Activated CD8-positive, alpha-beta memory T cell treated with anti-CD3 and anti-CD28 coated beads for 1 hour (primary cell): ENCODE data around the gene KLRC4.
"Not testable (repeated sequence)": the region's sequence is repeated elsewhere in the genome, so short reads cannot be mapped to it uniquely, and the experiment has no call there.

ENCODE experiments used
- DNase-seq, 2 donors: peaks; one replicate each; pipeline ENCODE4 v3.0.0-alpha.2; 2020; ENCODE audit warnings: low read depth in 1 of 2; ENCODE audit errors: extremely low read depth in 1 of 2

KLRC4 gene, protein sequence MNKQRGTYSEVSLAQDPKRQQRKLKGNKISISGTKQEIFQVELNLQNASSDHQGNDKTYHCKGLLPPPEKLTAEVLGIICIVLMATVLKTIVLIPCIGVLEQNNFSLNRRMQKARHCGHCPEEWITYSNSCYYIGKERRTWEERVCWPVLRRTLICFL

DNA sequence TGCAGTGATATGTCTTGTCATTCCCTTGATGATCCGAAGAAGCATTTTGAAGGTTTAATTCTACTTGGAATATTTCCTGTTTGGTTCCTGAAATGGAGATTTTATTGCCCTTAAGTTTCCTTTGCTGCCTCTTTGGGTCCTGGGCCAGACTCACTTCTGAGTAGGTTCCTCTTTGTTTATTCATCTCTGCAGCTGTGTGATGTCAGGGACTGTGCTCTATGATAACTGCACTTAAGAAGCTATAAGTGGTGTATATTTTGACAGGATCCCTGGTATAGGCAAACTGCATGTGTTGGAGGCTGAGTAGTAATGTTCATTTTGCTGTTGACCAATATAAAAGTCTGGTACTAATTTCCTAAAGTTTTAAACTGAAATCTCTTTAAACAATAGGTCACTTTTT lies at the start of gene KLRC4:
KLRC4 (minus strand) TSS at position 366 of the 400 bp plus-strand sequence; CDS start at position 184, 182 bp downstream.
- DNase-seq = no peak

DNA sequence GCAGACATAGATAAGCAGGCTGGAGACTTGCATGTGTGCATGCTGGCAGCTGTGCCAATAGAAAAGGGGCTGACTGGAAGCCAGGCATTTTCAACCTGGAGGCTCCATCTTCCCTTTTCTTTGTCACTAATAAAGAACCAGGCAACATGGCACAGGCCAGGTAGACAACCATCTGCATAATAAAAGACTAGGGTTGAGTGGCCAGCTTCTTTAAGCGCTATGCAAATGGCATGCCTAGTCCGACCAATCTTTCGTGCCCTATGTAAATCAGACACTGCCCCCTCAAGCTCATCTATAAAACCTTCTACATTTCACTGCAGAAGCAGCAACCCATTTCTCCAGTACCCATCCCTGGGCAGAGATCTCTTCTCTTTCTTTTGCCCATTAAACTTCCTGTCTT lies 48.2 kb upstream of the KLRC4 start:
- no peak for DNase-seq

DNA sequence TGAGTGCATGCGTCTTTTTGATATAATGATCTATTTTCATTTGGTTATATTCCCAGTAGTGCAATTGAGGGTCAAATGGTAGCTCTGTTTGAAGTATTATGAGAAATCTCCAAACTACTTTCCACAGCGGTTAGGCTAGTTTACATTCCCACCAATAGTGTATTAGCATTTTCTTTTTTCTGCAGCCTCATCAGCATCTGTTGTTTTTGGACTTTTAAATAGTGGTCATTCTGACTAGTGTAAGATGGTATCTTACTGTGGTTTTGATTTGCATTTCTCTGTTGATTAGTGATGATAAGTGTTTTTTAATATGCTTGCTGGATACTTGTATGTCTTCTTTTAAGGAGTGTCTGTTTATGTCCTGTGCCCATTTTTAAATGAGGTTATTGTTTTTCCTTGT lies 47.3 kb upstream of the KLRC4 start:
- DNase-seq = no peak

DNA sequence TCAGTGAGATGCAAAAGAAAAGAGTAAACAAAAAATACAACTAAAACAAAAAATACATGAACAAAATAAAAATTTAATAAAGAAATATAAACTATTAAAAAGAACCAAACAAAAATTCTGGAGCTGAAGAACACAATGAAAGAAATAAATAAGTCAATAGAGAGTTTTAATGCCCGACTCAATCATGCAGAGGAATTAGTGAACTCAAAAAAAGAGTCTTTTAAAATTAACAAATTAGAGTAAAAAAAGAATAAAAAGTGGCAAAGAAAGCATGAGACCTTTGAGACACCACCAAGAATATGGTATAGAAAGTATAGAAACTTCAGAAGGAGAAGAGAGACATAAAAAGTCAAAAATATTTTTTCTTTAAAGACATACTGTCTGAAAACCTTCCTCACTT lies 46.2 kb upstream of the KLRC4 start:
- no peak for DNase-seq

DNA sequence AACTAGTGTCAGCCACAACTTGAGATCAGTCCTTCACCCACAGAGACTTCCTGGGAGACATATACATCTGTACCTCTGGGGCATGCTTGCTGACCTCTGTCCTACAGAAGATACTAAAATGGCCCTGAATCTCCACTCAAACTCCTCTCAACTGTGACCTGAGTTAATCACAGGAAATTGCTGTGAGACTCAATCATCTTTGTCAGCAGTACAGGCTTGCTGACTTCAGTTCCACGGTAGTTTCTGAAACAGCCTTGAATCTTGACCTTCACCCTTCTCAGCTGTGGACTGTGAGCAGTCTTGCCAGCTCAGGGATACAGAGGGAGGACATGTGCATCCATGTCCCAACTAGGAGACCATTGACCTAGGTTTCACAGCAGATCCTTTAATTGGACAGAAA lies 45.0 kb upstream of the KLRC4 start:
- no peak for DNase-seq

DNA sequence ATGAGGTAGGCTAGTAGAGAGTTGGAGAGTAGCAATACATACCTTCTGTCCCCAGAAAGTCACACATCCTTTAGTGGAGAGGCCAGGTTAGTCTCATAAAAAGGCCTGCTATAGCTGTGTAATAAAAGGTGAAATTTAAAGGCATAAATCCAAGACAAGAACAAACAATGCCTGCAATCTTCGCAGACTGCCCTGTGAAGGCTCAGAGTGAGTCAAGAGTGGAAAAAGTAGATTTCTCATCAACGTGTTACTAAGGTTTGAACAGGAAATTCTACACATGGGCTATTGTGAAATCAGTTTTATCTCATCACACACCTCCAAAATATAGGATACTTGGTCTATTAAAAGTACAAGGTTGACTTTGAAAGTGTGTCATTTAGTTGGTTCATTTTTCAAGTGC lies 43.6 kb upstream of the KLRC4 start, which contains the start of gene KLRC1:
KLRC1 (minus strand) TSS at position 222 of the 400 bp plus-strand sequence. CDS start 2,221 bp downstream, outside the sequence.
- DNase-seq = no peak

DNA sequence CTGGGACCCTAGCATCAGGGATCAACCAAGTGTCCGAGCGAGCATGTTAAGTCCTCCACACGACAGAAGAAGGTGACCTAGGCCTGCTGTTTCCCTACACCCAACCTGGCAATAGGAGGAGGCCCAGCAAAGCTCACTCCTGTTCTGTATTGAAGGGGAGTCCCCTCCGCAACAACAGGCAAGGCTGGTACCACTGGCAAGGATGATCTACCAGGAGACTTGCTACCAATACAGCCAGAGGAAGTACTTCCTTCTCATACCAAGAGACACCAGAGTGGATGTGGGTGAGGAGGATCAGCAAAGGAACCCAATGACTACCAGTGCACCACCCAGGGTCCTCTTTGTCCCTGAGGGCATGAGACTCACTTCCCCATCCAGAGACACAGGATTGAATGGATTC lies 38.7 kb upstream of the KLRC4 start:
- no peak for DNase-seq

DNA sequence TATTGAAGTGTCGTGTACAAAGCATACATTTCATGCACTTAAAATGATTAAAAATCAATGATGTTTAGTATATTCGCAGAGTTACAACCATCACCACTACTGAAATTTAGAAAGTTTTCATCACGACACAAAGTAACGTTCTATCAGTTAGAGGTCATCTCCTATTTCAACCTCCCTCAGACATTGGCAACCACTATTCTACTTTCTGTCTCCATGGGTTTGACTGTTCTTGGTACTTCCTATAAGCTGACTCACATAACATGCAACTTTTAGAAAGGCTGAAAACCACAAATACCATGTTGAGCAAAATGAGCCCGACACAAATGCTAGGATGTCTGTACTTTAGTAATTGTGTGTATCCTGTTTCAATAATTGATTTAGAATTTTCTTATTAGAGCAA lies 36.5 kb upstream of the KLRC4 start:
- DNase-seq = not testable (repeated sequence)

DNA sequence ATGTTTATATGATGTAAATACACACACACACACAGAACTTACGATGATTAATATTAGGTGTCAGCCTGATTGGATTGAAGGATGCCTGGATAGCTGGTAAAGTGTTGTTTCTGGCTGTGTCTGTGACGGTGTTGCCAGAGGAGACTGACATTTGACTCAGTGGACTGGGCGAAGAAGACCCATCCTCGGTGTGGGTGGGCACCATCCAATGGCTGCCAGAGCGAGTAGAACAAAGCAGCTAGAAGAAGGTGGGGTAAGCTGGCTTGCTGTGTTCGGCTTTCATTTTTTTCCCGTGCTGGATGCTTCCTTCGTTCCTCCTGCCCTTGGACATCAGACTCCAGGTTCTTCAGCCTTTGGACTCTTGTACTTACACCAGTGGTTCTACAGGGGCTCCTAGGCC lies 31.6 kb upstream of the KLRC4 start:
- not testable (repeated sequence) for DNase-seq

DNA sequence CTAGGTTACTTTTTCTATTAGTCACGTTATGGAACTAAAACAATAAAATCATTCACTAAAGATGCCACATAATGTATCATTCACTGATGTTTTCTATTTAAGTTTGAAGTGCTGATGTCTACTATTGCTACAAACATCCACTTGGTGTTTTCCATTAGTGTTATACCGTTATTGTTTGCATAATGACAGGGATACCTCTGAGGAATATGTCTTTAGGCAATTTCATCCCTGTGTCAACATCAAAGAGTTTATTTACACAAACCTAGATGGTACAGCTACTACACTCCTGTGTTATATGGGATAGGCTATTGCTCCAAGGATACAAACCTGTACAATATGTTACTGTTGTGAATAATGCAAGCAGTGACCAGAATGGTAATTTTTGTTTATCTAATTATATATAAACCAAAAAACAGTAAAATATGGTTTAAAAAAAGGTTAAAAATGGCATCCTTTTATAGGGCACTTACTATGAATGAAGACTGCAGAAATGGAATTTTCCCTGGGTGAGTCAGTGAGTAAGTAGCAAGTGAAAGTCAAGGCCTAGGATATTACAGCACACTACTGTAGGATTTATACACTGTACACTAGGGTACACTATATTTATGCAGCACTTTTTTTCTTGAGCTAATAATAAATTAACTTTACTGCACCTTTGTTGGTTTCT lies 30.2 kb upstream of the KLRC4 start:
- DNase-seq = not testable (repeated sequence)

DNA sequence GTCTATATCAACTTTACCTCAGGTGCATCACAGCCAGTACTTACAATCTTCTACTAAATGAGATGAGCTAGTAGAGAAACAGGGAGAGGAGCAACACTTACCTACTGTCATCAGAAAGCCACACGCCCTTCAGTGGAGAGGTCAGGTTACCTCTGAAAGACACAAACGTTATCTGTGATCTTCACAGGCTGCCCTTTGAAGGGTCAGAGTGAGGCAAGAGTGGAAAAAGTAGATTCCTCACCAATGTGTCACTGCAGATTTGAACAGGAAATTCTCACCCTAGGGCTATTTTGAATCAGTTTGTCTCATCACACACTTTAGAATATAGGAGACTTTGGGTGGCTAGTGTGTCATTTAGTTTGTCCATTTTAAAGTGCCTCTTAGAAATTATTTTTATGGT lies 28.0 kb upstream of the KLRC4 start:
- not testable (repeated sequence) for DNase-seq

DNA sequence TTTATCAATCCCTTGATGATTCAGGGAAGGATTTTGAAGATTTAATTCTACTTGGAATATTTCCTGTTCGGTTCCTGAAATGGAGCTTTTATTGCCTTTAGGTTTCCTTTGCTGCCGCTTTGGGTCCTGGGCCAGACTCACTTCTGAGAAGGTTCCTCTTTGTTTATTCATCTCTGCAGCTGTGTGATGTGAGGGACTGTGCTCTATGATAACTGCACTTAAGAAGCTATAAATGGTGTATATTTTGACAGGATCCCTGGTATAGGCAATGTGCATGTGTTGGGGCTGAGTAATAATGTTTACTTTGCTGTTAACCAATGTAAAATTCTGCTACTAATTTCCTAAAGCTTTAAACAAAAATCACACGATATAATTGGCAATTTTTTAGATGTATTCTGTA lies 26.3 kb upstream of the KLRC4 start, which contains the start of gene KLRC2:
KLRC2 (minus strand) TSS at position 195 of the 400 bp plus-strand sequence; CDS start at position 171, 24 bp downstream.
- not testable (repeated sequence) for DNase-seq

DNA sequence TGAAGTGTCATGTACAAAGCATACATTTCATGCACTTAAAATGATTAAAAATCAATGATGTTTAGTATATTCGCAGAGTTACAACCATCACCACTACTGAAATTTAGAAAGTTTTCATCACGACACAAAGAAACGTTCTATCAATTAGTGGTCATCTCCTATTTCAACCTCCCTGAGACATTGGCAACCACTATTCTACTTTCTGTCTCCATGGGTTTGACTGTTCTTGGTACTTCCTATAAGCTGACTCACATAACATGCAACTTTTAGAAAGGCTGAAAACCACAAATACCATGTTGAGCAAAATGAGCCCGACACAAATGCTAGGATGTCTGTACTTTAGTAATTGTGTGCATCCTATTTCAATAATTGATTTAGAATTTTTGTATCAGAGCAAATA lies 21.1 kb upstream of the KLRC4 start:
- DNase-seq = not testable (repeated sequence)

DNA sequence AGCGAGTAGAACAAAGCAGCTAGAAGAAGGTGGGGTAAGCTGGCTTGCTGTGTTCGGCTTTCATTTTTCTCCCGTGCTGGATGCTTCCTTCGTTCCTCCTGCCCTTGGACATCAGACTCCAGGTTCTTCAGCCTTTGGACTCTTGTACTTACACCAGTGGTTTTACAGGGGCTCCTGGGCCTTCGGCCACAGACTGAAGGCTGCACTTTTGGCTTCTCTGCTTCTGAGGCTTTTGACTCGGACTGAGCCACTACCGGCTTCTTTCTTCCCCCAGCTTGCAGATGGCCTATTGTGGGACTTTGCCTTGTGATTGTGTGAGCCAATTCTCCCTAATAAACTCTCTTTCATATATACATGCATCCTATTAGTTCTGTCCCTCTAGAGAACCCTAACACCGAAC lies 16.4 kb upstream of the KLRC4 start:
- not testable (repeated sequence) for DNase-seq

DNA sequence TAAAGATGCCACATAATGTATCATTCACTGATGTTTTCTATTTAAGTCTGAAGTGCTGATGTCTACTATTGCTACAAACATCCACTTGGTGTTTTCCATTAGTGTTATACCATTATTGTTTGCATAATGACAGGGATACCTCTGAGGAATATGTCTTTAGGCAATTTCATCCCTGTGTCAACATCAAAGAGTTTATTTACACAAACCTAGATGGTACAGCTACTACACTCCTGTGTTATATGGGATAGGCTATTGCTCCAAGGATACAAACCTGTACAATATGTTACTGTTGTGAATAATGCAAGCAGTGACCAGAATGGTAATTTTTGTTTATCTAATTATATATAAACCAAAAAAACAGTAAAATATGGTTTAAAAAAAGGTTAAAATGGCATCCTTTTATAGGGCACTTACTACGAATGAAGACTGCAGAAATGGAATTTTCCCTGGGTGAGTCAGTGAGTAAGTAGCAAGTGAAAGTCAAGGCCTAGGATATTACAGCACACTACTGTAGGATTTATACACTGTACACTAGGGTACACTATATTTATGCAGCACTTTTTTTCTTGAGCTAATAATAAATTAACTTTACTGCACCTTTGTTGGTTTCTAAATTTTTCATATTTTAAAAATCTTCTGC lies 14.8 kb upstream of the KLRC4 start:
- not testable (repeated sequence) for DNase-seq

DNA sequence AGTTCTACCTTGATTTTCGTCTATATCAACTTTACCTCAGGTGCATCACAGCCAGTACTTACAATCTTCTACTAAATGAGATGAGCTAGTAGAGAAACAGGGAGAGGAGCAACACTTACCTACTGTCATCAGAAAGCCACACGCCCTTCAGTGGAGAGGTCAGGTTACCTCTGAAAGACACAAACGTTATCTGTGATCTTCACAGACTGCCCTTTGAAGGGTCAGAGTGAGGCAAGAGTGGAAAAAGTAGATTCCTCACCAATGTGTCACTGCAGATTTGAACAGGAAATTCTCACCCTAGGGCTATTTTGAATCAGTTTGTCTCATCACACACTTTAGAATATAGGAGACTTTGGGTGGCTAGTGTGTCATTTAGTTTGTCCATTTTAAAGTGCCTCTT lies 12.6 kb upstream of the KLRC4 start:
- DNase-seq = not testable (repeated sequence)

DNA sequence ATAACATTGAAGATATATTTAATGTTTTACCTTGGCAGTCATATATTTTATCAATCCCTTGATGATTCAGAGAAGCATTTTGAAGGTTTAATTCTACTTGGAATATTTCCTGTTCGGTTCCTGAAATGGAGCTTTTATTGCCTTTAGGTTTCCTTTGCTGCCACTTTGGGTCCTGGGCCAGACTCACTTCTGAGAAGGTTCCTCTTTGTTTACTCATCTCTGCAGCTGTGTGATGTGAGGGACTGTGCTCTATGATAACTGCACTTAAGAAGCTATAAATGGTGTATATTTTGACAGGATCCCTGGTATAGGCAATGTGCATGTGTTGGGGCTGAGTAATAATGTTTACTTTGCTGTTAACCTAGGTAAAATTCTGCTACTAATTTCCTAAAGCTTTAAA lies 10.8 kb upstream of the KLRC4 start, which contains the start of gene KLRC3:
KLRC3 (minus strand) TSS at position 262 of the 400 bp plus-strand sequence; CDS start at position 217, 45 bp downstream.
- not testable (repeated sequence) for DNase-seq

DNA sequence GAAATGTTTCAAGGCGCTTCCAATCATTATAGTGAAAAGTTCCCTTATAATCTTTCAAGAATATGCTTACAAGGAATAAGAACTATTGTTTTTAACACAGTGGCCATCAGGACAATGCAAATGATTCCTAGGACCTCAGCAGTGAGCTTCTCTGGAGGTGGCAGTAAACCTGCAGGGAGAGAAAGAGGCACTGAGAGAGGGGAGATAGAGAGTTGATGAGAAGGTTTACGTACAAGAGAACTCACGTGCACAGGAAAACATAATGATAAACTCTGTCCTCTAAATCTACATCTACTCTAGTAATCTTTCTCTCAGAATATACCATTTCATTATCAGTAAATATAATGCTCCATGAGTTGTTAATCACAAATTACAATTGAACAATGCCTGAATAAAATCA lies 715 bp downstream of the KLRC4 start:
- no peak for DNase-seq

DNA sequence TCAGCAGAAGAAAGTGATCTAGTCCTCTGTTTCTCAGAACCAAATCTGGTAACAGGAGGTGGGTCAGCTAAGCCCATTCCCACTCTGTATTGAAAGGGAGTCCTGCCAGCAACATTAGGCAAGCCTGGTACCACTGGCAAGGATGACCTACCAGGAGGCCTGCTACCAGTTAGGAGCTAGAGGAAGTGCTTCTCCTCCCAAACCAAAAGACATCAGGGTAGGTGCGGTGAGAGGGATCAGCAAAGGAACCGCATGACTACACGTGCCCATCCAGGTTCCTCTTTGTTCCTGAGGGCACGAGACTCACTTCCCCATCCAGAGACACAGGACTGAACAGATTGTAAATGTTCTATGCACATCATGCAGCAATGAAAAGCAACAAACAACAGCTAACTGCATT lies 2.8 kb downstream of the KLRC4 start:
- no peak for DNase-seq

DNA sequence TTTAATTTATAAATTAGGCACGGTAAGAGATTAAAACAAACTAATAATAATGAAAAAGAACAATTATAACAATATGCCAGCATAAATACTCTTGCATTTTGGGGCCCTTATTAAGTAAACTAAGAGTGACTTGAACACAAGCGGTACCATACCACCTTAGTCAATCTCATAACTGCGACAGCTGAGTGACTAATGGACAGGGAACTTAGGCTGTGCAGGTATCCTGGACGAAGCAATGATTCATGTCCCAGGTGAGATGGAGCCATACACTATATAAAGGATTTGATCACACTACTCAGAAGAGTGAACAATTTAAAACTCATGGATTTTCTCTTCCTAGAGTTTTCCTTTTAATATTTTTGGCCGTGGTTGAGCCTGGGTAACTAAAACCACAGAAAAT lies 4.3 kb downstream of the KLRC4 start:
- DNase-seq = no peak

DNA sequence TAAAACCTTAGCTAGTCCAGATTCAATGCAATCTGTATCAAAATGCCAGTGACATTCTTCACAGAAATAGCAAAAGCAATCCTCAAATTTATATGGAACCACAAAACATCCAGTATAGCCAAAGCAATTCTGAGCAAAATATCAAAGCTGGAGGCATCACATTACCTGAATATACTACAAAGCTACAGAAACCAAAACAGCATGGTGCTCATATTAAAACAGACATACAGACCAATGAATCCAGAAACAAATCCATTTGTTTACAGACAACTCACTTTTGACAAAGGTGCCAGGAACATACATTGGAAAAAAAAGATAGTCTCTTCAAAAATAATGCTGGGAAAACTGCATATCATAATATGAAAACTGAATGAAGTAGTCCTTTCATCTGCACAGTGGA lies 4.8 kb downstream of the KLRC4 start:
- no peak for DNase-seq

DNA sequence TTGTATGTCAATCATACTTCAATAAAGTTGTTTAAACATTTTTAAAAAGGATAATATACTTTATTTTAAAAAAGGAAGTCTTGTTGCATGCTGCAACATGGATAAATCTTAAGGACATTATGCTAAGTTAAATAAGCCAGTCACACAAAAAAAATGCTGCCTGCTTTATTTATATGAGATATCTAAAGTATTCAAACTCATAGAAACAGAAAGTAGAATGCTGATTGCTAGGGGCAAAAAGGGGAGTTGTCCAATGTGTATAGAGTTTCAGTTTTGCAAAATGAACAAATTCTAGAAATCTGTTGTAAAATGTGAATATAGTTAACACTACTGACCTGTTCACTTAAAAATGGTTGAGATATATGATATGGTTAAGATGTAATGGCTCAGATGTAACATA lies 8.7 kb downstream of the KLRC4 start:
- DNase-seq = no peak
